Measurements from ENCODE around the gene GDF15.

The GDF15 gene

DNA sequence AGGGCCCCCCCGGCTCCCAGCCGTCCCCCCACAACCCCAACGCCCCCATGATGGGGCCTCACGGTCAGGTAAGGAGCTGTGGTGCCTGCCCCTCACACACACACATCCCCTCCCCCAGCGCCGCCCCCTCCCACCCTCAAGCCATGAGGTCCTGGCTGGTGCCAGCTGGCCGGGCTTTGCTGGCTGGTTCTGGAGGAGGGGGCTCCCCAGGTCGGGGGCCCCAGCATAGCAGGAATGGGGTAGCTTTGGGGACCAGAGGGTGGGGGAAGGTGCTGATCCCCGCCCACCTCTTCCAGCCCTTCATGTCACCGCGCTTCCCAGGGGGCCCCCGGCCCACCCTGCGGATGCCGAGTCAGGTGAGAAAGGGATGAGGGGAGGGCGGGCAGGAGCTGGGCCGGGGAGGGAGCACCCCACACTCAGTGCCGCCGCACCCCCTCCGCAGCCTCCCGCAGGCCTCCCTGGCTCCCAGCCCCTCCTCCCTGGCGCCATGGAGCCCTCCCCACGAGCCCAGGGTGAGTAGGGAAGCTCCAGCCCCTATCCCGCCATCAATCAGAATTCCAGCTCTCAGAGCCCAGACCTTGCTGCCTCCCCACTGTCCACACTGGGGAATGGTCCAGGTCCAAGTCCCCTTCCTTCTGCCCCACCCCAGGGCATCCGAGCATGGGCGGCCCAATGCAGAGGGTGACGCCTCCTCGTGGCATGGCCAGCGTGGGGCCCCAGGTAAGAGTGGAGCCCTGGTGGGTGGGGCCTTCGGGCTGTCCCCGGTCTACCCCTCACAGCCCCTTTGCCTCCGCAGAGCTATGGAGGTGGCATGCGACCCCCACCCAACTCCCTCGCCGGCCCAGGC is 45.6 kb downstream of the GDF15 start (continued):
- TF ChIP-seq, protein P1, sequence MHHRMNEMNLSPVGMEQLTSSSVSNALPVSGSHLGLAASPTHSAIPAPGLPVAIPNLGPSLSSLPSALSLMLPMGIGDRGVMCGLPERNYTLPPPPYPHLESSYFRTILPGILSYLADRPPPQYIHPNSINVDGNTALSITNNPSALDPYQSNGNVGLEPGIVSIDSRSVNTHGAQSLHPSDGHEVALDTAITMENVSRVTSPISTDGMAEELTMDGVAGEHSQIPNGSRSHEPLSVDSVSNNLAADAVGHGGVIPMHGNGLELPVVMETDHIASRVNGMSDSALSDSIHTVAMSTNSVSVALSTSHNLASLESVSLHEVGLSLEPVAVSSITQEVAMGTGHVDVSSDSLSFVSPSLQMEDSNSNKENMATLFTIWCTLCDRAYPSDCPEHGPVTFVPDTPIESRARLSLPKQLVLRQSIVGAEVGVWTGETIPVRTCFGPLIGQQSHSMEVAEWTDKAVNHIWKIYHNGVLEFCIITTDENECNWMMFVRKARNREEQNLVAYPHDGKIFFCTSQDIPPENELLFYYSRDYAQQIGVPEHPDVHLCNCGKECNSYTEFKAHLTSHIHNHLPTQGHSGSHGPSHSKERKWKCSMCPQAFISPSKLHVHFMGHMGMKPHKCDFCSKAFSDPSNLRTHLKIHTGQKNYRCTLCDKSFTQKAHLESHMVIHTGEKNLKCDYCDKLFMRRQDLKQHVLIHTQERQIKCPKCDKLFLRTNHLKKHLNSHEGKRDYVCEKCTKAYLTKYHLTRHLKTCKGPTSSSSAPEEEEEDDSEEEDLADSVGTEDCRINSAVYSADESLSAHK (tag by site-specific recombination; IDR thresholded peaks at IDR 0.05) = no peak
- TF ChIP-seq, protein P2, sequence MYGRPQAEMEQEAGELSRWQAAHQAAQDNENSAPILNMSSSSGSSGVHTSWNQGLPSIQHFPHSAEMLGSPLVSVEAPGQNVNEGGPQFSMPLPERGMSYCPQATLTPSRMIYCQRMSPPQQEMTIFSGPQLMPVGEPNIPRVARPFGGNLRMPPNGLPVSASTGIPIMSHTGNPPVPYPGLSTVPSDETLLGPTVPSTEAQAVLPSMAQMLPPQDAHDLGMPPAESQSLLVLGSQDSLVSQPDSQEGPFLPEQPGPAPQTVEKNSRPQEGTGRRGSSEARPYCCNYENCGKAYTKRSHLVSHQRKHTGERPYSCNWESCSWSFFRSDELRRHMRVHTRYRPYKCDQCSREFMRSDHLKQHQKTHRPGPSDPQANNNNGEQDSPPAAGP (tag by site-specific recombination; IDR thresholded peaks at IDR 0.05) = peak; percentile 83
- TF ChIP-seq ZNF658 (tag by site-specific recombination; IDR thresholded peaks at IDR 0.05) (no peak), SP3 (tag by site-specific recombination; IDR thresholded peaks at IDR 0.05) (peak; percentile 29; the same call in 1 of the 2 replicates), ZBTB8A (tag by site-specific recombination; IDR thresholded peaks at IDR 0.05) (peak; percentile 43), ZNF23 (tag by site-specific recombination; IDR thresholded peaks at IDR 0.05; ENCODE audit: borderline replicate concordance) (no peak), ZNF747 (tag by site-specific recombination; IDR thresholded peaks at IDR 0.05) (no peak), ZBTB7A (tag by site-specific recombination; IDR thresholded peaks at IDR 0.05; ENCODE audit: low read depth) (peak; percentile 83), TCF7L2 (IDR thresholded peaks at IDR 0.05; ENCODE audit: borderline replicate concordance, low read depth, low read length) (no peak), KLF1 (tag by site-specific recombination; IDR thresholded peaks at IDR 0.05) (peak; percentile 45), KLF8 (tag by site-specific recombination; IDR thresholded peaks at IDR 0.05) (0 out of 2 replicates have a peak, but pooled peaks have one; percentile 24), ZNF10 (tag by site-specific recombination; IDR thresholded peaks at IDR 0.05) (0 out of 2 replicates have a peak, but pooled peaks have one; percentile 10), GLIS1 (tag by site-specific recombination; IDR thresholded peaks at IDR 0.05) (peak; percentile 91), ZNF266 (tag by site-specific recombination; IDR thresholded peaks at IDR 0.05; ENCODE audit: low read depth) (no peak), MZF1 (tag by site-specific recombination; IDR thresholded peaks at IDR 0.05; ENCODE audit: borderline replicate concordance) (peak; percentile 54), ZNF555 (tag by site-specific recombination; conservative IDR thresholded peaks at IDR 0.05) (no peak), ZNF76 (tag by site-specific recombination; IDR thresholded peaks at IDR 0.05; ENCODE audit: borderline replicate concordance, low read depth) (peak; percentile 50; the same call in 1 of the 2 replicates), ZEB2 (tag by site-specific recombination; IDR thresholded peaks at IDR 0.05) (peak; percentile 49; the same call in 1 of the 2 replicates), ZNF48 (tag by site-specific recombination; IDR thresholded peaks at IDR 0.05) (no peak), ZNF561 (tag by site-specific recombination; IDR thresholded peaks at IDR 0.05; ENCODE audit: borderline replicate concordance) (no peak), ZNF600 (tag by site-specific recombination; IDR thresholded peaks at IDR 0.05) (peak; percentile 75), ZXDB (tag by site-specific recombination; IDR thresholded peaks at IDR 0.05) (peak; percentile 34; the same call in 1 of the 2 replicates), SP2 (tag by site-specific recombination; IDR thresholded peaks at IDR 0.05) (peak; percentile 56), KLF9 (tag by site-specific recombination; IDR thresholded peaks at IDR 0.05; ENCODE audit: low read depth) (peak; percentile 42; the same call in 1 of the 2 replicates)
- TF ChIP-seq, protein P3, sequence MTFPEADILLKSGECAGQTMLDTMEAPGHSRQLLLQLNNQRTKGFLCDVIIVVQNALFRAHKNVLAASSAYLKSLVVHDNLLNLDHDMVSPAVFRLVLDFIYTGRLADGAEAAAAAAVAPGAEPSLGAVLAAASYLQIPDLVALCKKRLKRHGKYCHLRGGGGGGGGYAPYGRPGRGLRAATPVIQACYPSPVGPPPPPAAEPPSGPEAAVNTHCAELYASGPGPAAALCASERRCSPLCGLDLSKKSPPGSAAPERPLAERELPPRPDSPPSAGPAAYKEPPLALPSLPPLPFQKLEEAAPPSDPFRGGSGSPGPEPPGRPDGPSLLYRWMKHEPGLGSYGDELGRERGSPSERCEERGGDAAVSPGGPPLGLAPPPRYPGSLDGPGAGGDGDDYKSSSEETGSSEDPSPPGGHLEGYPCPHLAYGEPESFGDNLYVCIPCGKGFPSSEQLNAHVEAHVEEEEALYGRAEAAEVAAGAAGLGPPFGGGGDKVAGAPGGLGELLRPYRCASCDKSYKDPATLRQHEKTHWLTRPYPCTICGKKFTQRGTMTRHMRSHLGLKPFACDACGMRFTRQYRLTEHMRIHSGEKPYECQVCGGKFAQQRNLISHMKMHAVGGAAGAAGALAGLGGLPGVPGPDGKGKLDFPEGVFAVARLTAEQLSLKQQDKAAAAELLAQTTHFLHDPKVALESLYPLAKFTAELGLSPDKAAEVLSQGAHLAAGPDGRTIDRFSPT (tag by site-specific recombination; IDR thresholded peaks at IDR 0.05) = peak; percentile 83
- TF ChIP-seq, protein P4, sequence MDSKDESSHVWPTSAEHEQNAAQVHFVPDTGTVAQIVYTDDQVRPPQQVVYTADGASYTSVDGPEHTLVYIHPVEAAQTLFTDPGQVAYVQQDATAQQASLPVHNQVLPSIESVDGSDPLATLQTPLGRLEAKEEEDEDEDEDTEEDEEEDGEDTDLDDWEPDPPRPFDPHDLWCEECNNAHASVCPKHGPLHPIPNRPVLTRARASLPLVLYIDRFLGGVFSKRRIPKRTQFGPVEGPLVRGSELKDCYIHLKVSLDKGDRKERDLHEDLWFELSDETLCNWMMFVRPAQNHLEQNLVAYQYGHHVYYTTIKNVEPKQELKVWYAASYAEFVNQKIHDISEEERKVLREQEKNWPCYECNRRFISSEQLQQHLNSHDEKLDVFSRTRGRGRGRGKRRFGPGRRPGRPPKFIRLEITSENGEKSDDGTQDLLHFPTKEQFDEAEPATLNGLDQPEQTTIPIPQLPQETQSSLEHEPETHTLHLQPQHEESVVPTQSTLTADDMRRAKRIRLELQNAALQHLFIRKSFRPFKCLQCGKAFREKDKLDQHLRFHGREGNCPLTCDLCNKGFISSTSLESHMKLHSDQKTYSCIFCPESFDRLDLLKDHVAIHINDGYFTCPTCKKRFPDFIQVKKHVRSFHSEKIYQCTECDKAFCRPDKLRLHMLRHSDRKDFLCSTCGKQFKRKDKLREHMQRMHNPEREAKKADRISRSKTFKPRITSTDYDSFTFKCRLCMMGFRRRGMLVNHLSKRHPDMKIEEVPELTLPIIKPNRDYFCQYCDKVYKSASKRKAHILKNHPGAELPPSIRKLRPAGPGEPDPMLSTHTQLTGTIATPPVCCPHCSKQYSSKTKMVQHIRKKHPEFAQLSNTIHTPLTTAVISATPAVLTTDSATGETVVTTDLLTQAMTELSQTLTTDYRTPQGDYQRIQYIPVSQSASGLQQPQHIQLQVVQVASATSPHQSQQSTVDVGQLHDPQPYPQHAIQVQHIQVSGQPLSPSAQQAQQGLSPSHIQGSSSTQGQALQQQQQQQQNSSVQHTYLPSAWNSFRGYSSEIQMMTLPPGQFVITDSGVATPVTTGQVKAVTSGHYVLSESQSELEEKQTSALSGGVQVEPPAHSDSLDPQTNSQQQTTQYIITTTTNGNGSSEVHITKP (tag by site-specific recombination; IDR thresholded peaks at IDR 0.05) = peak; percentile 51; the same call in 1 of the 2 replicates
- TF ChIP-seq, protein P5, sequence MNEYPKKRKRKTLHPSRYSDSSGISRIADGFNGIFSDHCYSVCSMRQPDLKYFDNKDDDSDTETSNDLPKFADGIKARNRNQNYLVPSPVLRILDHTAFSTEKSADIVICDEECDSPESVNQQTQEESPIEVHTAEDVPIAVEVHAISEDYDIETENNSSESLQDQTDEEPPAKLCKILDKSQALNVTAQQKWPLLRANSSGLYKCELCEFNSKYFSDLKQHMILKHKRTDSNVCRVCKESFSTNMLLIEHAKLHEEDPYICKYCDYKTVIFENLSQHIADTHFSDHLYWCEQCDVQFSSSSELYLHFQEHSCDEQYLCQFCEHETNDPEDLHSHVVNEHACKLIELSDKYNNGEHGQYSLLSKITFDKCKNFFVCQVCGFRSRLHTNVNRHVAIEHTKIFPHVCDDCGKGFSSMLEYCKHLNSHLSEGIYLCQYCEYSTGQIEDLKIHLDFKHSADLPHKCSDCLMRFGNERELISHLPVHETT (tag by site-specific recombination; IDR thresholded peaks at IDR 0.05) = 0 out of 2 replicates have a peak, but pooled peaks have one; percentile 28
